PC-3 (cell line): ENCODE results near the gene PROCA1. TPM values are rescaled to one million over a fixed set of nuclear protein-coding genes. Genes with fewer than 3 reads are reported as not detected.

Source experiments
- ATAC-seq: fragments of 200-7000 bp; cut with Tn5 transposase; 2 replicates; pipeline ENCODE4 v1.9.1; 2020; ENCODE audit warnings: mild to moderate bottlenecking, moderate library complexity
- BruUV-seq: library from RNA; stranded (reverse); fragments of 400-500 nt; replicated peaks from 2 replicates; lab custom pipeline; 2021; lab: Mats Ljungman, UMichigan
- CTCF ChIA-PET: fragments of 300-600 bp; sonication (Branson Sonifier 250); formaldehyde crosslinking; loops from one replicate; lab custom pipeline; 2022; ENCODE audit warnings: antibody characterized with exemption; lab: Charles Lee
- POLR2A ChIA-PET: fragments of 300-600 bp; sonication (Branson Sonifier 250); formaldehyde crosslinking; loops from one replicate; lab custom pipeline; 2022; ENCODE audit warnings: antibody characterized with exemption; ENCODE audit not compliant: unreplicated experiment; lab: Charles Lee
- DNase-seq: peaks from one replicate; pipeline ENCODE4 v3.0.0-alpha.2; 2015
- H2AFZ ChIP-seq: fragments of 300-600 bp; sonication (generic); 2 replicates; pipeline ENCODE4 v1.6.0; 2016; ENCODE audit warnings: antibody characterized with exemption, low read length
- H3F3A ChIP-seq: fragments of 300-600 bp; sonication (generic); one replicate; pipeline ENCODE4 v1.6.0; 2017; ENCODE audit warnings: antibody characterized with exemption, low read length, control low read depth, mild to moderate bottlenecking; ENCODE audit not compliant: unreplicated experiment
- H3K27ac ChIP-seq: fragments of 300-600 bp; sonication (generic); 2 replicates; pipeline ENCODE4 v1.5.1; 2016; ENCODE audit warnings: mild to moderate bottlenecking, low read length
- H3K27me3 ChIP-seq: fragments of 300-600 bp; sonication (generic); 2 replicates; pipeline ENCODE4 v1.6.1; 2016; ENCODE audit warnings: low read length, mixed read lengths
- H3K36me3 ChIP-seq: fragments of 300-600 bp; sonication (generic); 2 replicates; pipeline ENCODE4 v1.6.1; 2016; ENCODE audit warnings: low read depth, mixed run types, low read length, mixed read lengths
- H3K4me1 ChIP-seq: fragments of 300-600 bp; sonication (generic); 2 replicates; pipeline ENCODE4 v1.5.1; 2016; ENCODE audit warnings: low read length; ENCODE audit not compliant: insufficient read depth
- H3K4me2 ChIP-seq: fragments of 300-600 bp; sonication (generic); 2 replicates; pipeline ENCODE4 v1.6.0; 2016; ENCODE audit warnings: low read length
- H3K4me3 ChIP-seq: fragments of 300-600 bp; sonication (generic); 2 replicates; pipeline ENCODE4 v1.5.1; 2016; ENCODE audit warnings: mild to moderate bottlenecking, low read length, mixed read lengths
- H3K79me2 ChIP-seq: fragments of 300-600 bp; sonication (generic); 2 replicates; pipeline ENCODE4 v1.6.1; 2017; ENCODE audit warnings: low read length, mixed read lengths
- H3K9ac ChIP-seq: fragments of 300-600 bp; sonication (generic); 2 replicates; pipeline ENCODE4 v1.6.0; 2016; ENCODE audit warnings: mild to moderate bottlenecking, low read length
- H3K9me2 ChIP-seq: fragments of 300-600 bp; sonication (generic); replicated peaks from 2 replicates; pipeline ENCODE4 v1.6.1; 2016; ENCODE audit warnings: mixed run types, low read length, mixed read lengths
- H3K9me3 ChIP-seq: fragments of 300-600 bp; sonication (generic); 2 replicates; pipeline ENCODE4 v1.6.1; 2016; ENCODE audit warnings: low read length, mixed read lengths
- H4K20me1 ChIP-seq: fragments of 300-600 bp; sonication (generic); 2 replicates; pipeline ENCODE4 v1.6.1; 2016; ENCODE audit warnings: low read length, mixed read lengths
- CTCF ChIP-seq: fragments of 300-600 bp; sonication (generic); conservative IDR thresholded peaks from 2 replicates; pipeline ENCODE4 v1.5.1; 2017; ENCODE audit warnings: antibody characterized with exemption, low read depth, mild to moderate bottlenecking, low read length
- EZH2 ChIP-seq: fragments of 300-600 bp; sonication (generic); IDR thresholded peaks from one replicate; pipeline ENCODE4 v1.6.1; 2017; ENCODE audit warnings: antibody characterized with exemption, mild to moderate bottlenecking, low read length; ENCODE audit not compliant: unreplicated experiment
- EZH2phosphoT487 ChIP-seq: fragments of 300-600 bp; sonication (generic); IDR thresholded peaks from 2 replicates; pipeline ENCODE4 v1.6.1; 2018; ENCODE audit warnings: mild to moderate bottlenecking, antibody characterized with exemption, low read length, borderline replicate concordance
- intact Hi-C: fragments of 100-400 bp; cut with micrococcal nuclease; formaldehyde crosslinking; loops from 2 replicates; pipeline ENCODE4 v1.9.0; 2023
- total RNA-seq: library from RNA; depleted of rRNA; stranded (reverse); fragments of >200 nt; gene quantifications from 2 replicates; pipeline ENCODE4 v1.2.3, GENCODE V29; 2014

Gene PROCA1
- total RNA-seq, 1 experiment from 2014 or later, result 1.9 TPM

- ChIA-PET CTCF (no interaction called here), POLR2A (no interaction called here)
- DNase-seq (no peak), ATAC-seq (no peak)
- H3K79me2 ChIP-seq, result peaks cover 24% of the 10 kb centered on the region
- H3F3A ChIP-seq, result no peaks in the 10 kb centered on the region
- no peaks in the 10 kb centered on the region for H3K9me3 ChIP-seq
- H2AFZ ChIP-seq, result no peak overlapping the region
- no peaks in the 10 kb centered on the region; the same call in 1 of the 2 replicates for H4K20me1 ChIP-seq
- H3K27me3 ChIP-seq, result no peaks in the 10 kb centered on the region
- H3K36me3 ChIP-seq, result peaks cover 10% of the 10 kb centered on the region; the same call in 1 of the 2 replicates
- peaks cover 10% of the 10 kb centered on the region for H3K4me1 ChIP-seq
- intact Hi-C loops, result loop anchor here (10.0 kb wide), 1 partner anchor 68 kb away; the partner anchor contains the start of gene BLTP2
- no peak overlapping the region for H3K9ac ChIP-seq
- H3K9me2 ChIP-seq, result no peaks in the 10 kb centered on the region
- no TSS peak for BruUV-seq
- no peak overlapping the region for H3K4me2 ChIP-seq
- no peak overlapping the region for H3K27ac ChIP-seq
- TF ChIP-seq EZH2 (no peak), EZH2phosphoT487 (no peak), CTCF (no peak)
- H3K4me3 ChIP-seq, result no peak overlapping the region
These were observed 1.2 kb upstream of the PROCA1 start for GRCh38 chr17:28712705-28713415.

- Histone ChIP-seq H3K9ac (no peak overlapping the region), H3K79me2 (peaks cover 20% of the 10 kb centered on the region), H3K9me2 (no peaks in the 10 kb centered on the region), H3K27ac (no peak overlapping the region), H2AFZ (no peak overlapping the region), H3K4me1 (peaks cover 10% of the 10 kb centered on the region; the same call in 1 of the 2 replicates), H3F3A (no peaks in the 10 kb centered on the region), H3K9me3 (no peaks in the 10 kb centered on the region), H3K4me2 (no peak overlapping the region), H3K27me3 (no peaks in the 10 kb centered on the region), H3K4me3 (no peak overlapping the region), H3K36me3 (peaks cover 10% of the 10 kb centered on the region; the same call in 1 of the 2 replicates), H4K20me1 (no peaks in the 10 kb centered on the region; the same call in 1 of the 2 replicates)
- CTCF ChIA-PET, result no interaction called here
- POLR2A ChIA-PET, result interaction anchor here (0.6 kb wide), 1 partner anchor 15 kb away, joined by 10 read pairs; no protein-coding TSS in a partner anchor
- DNase-seq, result no peak
- intact Hi-C loops, result loop anchor here (10.0 kb wide), 1 partner anchor 67 kb away; the partner anchor contains the start of gene BLTP2
- ATAC-seq, result no peak
- BruUV-seq, result no TSS peak
- TF ChIP-seq CTCF (no peak), EZH2 (no peak), EZH2phosphoT487 (no peak)
These were observed 480 bp upstream of the PROCA1 start for GRCh38 chr17:28712032-28712704.
